Peyer's patch (tissue), 4 donors: ENCODE data around the gene MLXIPL. TPM values are rescaled to one million over a fixed set of nuclear protein-coding genes. Genes with fewer than 3 reads are reported as not detected.
A peak's percentile ranks its signal among the peaks of the same experiment; 100 is the strongest.

Experiments used
- DNase-seq, 3 donors: peaks; one replicate each; pipeline ENCODE4 v3.0.0-alpha.2; 2017 to 2019
- H3K27ac ChIP-seq, 4 donors: fragments of 200-600 bp; sonication (generic); one replicate each; pipeline ENCODE4 v1.5.1; 2016 to 2019
- H3K27me3 ChIP-seq, 2 donors: fragments of 200-600 bp; sonication (generic); one replicate each; pipeline ENCODE4 v1.5.1; 2019
- H3K36me3 ChIP-seq, 3 donors: fragments of 200-600 bp; sonication (generic); one replicate each; pipeline ENCODE4 v1.5.1; 2016 to 2019
- H3K4me1 ChIP-seq, 4 donors: fragments of 200-600 bp; sonication (generic); one replicate each; pipeline ENCODE4 v1.5.1; 2016 to 2019
- H3K4me3 ChIP-seq, 4 donors: fragments of 200-600 bp; sonication (generic); 1 replicate in 3 of 4; 2 replicates in 1 of 4; pipeline ENCODE4 v1.5.1; 2016 to 2019; ENCODE audit warnings: mild to moderate bottlenecking in 1 of 4
- H3K9me3 ChIP-seq, 4 donors: fragments of 200-600 bp; sonication (generic); one replicate each; pipeline ENCODE4 v1.5.1; 2016 to 2019; ENCODE audit warnings: mild to moderate bottlenecking in 1 of 4
- POLR2A ChIP-seq, 2 donors: fragments of 450-650 bp; IDR thresholded peaks; one replicate each; pipeline ENCODE4 v1.5.1; 2017; ENCODE audit warnings: antibody characterized with exemption in 2 of 2, mild to moderate bottlenecking in 2 of 2, moderate library complexity in 2 of 2
- total RNA-seq, 4 donors: library from RNA; depleted of rRNA; stranded (reverse); fragments of >200 nt; gene quantifications; one replicate each; pipeline ENCODE4 v1.1.0, GENCODE V29; 2016
- TF ChIP-seq, protein P1 (sequence below), 6 experiments: fragments of 450-650 bp in 4 of 6; fragments of 200-600 bp in 2 of 6; sonication (generic) in 1 of 6; IDR thresholded peaks; one replicate each; pipeline ENCODE4 v1.5.1; 2017 to 2019; ENCODE audit warnings: antibody characterized with exemption in 6 of 6, mild to moderate bottlenecking in 3 of 6, moderate library complexity in 1 of 6

MLXIPL gene
- total RNA-seq, 4 donors from 2014 or later: 114 to 465 (median 293) TPM

DNA sequence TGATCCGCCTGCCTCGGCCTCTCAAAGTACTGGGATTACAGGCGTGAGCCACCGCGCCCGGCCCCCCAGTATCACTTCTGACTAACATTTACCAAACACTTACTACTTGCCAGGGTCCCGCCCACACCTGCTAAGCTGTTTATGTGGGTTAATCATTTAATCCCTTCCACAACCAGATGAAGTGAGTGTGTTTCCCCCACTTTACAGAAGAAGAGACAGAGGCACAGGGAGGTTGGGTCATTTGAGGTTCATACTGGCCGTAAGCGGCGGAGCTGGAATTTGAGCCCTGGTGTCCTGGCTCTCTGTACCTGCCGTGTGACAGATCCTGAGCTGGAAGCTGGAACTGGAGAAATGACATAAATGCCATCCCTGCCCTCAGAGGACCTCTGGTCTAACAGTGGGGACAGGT is 28.2 kb upstream of the MLXIPL start:
- peak in 2 of 3 donors; percentile 60 to 77 for DNase-seq
- no peaks in the 10 kb centered on the region for H3K36me3 ChIP-seq
- H3K27me3 ChIP-seq: no peaks in the 10 kb centered on the region
- H3K4me3 ChIP-seq: no peak overlapping the region
- peak in 1 of 2 donors; percentile 29 for TF ChIP-seq POLR2A (IDR thresholded peaks at IDR 0.05)
- TF ChIP-seq, protein P1, sequence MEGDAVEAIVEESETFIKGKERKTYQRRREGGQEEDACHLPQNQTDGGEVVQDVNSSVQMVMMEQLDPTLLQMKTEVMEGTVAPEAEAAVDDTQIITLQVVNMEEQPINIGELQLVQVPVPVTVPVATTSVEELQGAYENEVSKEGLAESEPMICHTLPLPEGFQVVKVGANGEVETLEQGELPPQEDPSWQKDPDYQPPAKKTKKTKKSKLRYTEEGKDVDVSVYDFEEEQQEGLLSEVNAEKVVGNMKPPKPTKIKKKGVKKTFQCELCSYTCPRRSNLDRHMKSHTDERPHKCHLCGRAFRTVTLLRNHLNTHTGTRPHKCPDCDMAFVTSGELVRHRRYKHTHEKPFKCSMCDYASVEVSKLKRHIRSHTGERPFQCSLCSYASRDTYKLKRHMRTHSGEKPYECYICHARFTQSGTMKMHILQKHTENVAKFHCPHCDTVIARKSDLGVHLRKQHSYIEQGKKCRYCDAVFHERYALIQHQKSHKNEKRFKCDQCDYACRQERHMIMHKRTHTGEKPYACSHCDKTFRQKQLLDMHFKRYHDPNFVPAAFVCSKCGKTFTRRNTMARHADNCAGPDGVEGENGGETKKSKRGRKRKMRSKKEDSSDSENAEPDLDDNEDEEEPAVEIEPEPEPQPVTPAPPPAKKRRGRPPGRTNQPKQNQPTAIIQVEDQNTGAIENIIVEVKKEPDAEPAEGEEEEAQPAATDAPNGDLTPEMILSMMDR (IDR thresholded peaks at IDR 0.05): peak in 1 of 6 experiments; percentile 14
- peaks cover 0 to 9% (median 2%) of the 10 kb centered on the region in 4 donors for H3K4me1 ChIP-seq
- peak overlapping the region in 1 of 4 donors; percentile 68 for H3K27ac ChIP-seq
- H3K9me3 ChIP-seq: no peaks in the 10 kb centered on the region

DNA sequence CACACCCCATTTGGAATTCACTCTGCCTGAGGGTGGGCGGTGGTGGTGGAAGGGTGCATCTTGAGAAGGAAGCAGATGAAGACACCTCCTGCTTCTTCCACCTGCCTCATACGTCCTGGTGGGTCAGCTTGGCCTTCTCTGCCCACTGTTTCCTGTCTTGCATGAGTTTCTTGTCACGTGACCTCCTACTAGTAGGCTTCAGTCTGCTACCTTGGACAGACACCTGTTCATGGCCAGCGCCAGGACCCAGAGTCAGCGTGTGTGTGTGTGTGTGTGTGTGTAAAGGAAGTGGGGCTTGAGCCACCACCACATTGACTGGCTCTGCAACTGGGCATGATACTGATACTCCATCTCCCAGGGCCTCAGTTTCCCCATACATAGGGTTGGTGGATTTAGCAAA is 26.2 kb upstream of the MLXIPL start:
- no peaks in the 10 kb centered on the region for H3K36me3 ChIP-seq
- peaks cover 0 to 4% of the 10 kb centered on the region in 2 donors for H3K27me3 ChIP-seq
- TF ChIP-seq, protein P1 (IDR thresholded peaks at IDR 0.05): no peak
- TF ChIP-seq POLR2A (IDR thresholded peaks at IDR 0.05): no peak
- no peak overlapping the region for H3K27ac ChIP-seq
- no peak for DNase-seq
- peaks cover 0 to 18% (median 2%) of the 10 kb centered on the region in 4 donors for H3K4me1 ChIP-seq
- H3K4me3 ChIP-seq: no peak overlapping the region
- no peaks in the 10 kb centered on the region for H3K9me3 ChIP-seq

DNA sequence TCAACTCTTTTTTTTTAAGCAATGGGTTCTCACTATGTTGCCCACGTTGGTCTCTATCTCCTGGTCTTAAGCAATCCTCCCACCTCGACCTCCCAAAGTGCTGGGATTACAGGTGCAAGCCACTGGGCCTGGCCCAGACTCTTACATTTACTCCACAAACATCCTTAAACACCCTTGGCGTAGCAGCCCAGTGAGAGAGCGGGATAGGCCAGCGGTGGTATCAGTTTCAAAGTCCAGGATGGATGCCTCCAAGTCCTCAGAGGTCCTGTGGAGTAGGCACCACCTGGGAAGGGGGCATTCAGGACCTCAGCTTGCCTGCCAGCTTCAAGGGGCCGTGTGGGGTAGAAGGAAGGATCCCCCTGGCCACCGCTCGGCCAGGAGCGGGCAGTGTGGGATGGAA is 25.3 kb upstream of the MLXIPL start:
- Histone ChIP-seq H3K9me3 (no peaks in the 10 kb centered on the region), H3K4me1 (peaks cover 0 to 18% (median 2%) of the 10 kb centered on the region in 4 donors), H3K27ac (no peak overlapping the region), H3K27me3 (peaks cover 0 to 4% of the 10 kb centered on the region in 2 donors), H3K36me3 (no peaks in the 10 kb centered on the region), H3K4me3 (no peak overlapping the region)
- TF ChIP-seq POLR2A (IDR thresholded peaks at IDR 0.05): no peak
- TF ChIP-seq, protein P1 (IDR thresholded peaks at IDR 0.05): no peak
- DNase-seq: no peak

DNA sequence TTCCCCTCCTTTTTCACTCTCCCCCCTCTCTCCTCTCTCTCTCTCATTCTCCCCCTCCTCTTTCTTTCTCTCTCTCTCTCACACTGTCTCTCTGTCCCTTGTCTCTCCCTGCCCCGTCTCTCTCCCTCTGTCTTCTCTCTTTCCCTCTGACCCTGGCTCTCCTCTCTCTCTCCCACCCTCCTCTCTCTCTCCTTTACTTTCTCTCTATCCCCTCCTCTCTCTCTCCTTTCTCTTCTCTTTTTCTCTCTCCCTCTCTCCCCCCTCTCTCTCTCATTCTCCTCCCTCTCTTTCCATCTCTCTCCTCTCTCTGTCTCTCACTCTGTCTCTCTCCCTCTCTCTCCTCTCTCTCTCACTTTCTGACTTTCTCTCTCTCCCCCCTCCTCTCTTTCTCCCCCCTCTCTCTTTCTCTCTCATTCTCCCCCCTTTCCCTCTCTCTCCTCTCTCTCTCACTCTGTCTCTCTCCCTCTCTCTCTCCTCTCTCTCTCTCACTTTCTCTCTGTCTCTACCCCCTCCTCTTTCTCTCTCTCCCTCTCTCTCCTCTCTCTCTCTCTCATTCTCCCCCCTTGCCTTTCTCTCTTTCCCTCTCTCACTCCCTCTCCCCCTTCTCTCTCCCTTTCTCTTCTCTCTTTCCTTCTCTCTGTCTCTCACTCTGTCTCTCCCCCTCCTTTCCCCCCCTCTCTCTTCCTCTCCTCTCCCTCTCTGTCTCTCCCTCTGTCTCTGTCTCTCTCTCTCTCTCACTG is 24.4 kb upstream of the MLXIPL start:
- TF ChIP-seq, protein P1 (IDR thresholded peaks at IDR 0.05): no peak
- no peak for TF ChIP-seq POLR2A (IDR thresholded peaks at IDR 0.05)
- Histone ChIP-seq H3K9me3 (no peaks in the 10 kb centered on the region), H3K27me3 (peaks cover 0 to 4% of the 10 kb centered on the region in 2 donors), H3K4me3 (no peak overlapping the region), H3K36me3 (no peaks in the 10 kb centered on the region), H3K4me1 (peaks cover 0 to 18% (median 2%) of the 10 kb centered on the region in 4 donors), H3K27ac (no peak overlapping the region)
- DNase-seq: no peak

DNA sequence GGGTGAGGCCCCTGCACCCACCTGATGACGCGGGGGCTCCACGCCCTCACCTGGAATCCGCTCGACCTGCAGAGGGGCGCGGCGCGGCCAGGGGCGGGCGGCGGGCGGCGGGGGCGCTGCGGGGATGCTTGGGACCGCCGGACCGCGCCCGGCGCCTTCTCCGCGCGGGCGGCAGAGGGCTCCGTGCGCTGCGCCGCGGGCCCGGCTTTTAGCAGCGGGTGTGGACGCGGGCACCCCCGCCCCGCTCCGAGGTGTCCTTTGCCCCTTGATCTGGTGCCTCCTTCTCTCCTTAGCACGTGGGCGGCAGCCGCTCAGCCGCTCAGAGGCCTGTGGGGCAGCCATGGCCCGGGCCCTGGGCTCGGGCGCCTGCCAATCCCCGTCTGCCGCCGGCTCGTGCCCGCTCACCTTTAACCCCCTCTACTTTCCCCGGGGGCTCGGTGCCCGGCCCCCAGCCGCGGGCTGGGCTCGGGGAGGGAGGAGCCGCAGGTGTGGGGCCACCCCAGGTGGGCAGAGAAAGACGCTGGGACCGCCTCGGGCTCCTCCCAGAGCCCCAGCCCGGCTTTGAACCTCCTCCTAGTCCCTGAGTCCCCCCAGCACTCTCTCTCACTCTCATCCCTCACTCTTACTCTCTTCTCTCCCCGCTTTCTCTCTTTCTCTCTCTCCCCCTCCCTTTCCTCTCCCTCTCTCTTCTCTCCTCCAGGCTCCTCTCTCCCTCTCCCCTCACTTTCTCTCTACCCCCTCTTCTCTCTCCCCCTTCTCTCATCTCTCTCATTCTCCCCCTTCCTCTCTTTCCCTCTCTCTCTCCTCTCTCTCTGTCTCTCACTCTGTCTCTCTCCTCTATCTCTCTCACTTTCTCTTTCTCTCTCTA is 23.6 kb upstream of the MLXIPL start:
- Histone ChIP-seq H3K4me3 (peak overlapping the region; percentile 22 to 67 (median 42)), H3K36me3 (no peaks in the 10 kb centered on the region), H3K27ac (peak overlapping the region in 3 of 4 donors; percentile 40 to 64 (median 46)), H3K4me1 (peaks cover 0 to 18% (median 2%) of the 10 kb centered on the region in 4 donors), H3K9me3 (no peaks in the 10 kb centered on the region), H3K27me3 (peaks cover 0 to 4% of the 10 kb centered on the region in 2 donors)
- DNase-seq: peak in 2 of 3 donors; percentile 91 to 92
- peak; percentile 39 to 52 for TF ChIP-seq POLR2A (IDR thresholded peaks at IDR 0.05)
- TF ChIP-seq, protein P1 (IDR thresholded peaks at IDR 0.05): peak in 3 of 6 experiments; percentile 55 to 65 (median 62)
